Smooth muscle cell (in vitro differentiated cells): ENCODE measurements around the gene RCAN2. TPM values are rescaled to one million over a fixed set of nuclear protein-coding genes. Genes with fewer than 3 reads are reported as not detected.

Experiments
- DNase-seq: peaks from one replicate; lab custom pipeline; 2025; ENCODE audit not compliant: unreplicated experiment; lab: John Stamatoyannopoulos, UW
- H2AFZ ChIP-seq: fragments of 200-600 bp; sonication (generic); 2 replicates; pipeline ENCODE4 v1.6.0; 2016; ENCODE audit warnings: antibody characterized with exemption, low read depth, mild to moderate bottlenecking
- H3F3A ChIP-seq: fragments of 200-600 bp; sonication (generic); 2 replicates; pipeline ENCODE4 v1.6.0; 2017; ENCODE audit warnings: antibody characterized with exemption, low read depth
- H3K27ac ChIP-seq: fragments of 200-600 bp; sonication (generic); 2 replicates; pipeline ENCODE4 v1.5.1; 2016; ENCODE audit warnings: low read depth, mild to moderate bottlenecking
- H3K27me3 ChIP-seq: fragments of 200-600 bp; sonication (generic); 2 replicates; pipeline ENCODE4 v1.6.1; 2016; ENCODE audit warnings: low read depth, mild to moderate bottlenecking
- H3K36me3 ChIP-seq: fragments of 200-600 bp; sonication (generic); 2 replicates; pipeline ENCODE4 v1.5.1; 2016; ENCODE audit warnings: low read depth
- H3K4me1 ChIP-seq: fragments of 200-600 bp; sonication (generic); 2 replicates; pipeline ENCODE4 v1.5.1; 2016; ENCODE audit warnings: low read depth
- H3K4me2 ChIP-seq: fragments of 200-600 bp; sonication (generic); 2 replicates; pipeline ENCODE4 v1.6.0; 2016; ENCODE audit warnings: mild to moderate bottlenecking
- H3K4me3 ChIP-seq: fragments of 200-600 bp; sonication (generic); 2 replicates; pipeline ENCODE4 v1.5.1; 2016; ENCODE audit warnings: mild to moderate bottlenecking
- H3K79me2 ChIP-seq: fragments of 200-600 bp; sonication (generic); 2 replicates; pipeline ENCODE4 v1.6.0; 2016; ENCODE audit warnings: low read depth, mild to moderate bottlenecking
- H3K9ac ChIP-seq: fragments of 200-600 bp; sonication (generic); 2 replicates; pipeline ENCODE4 v1.6.0; 2016; ENCODE audit warnings: low read depth
- H3K9me3 ChIP-seq: fragments of 200-600 bp; sonication (generic); replicated peaks from 2 replicates; pipeline ENCODE4 v1.5.1; 2016; ENCODE audit warnings: low read depth
- H4K20me1 ChIP-seq: fragments of 200-600 bp; sonication (generic); 2 replicates; pipeline ENCODE4 v1.6.0; 2016; ENCODE audit warnings: low read depth
- WGBS: methylation state at CpG from one replicate; pipeline ENCODE4 v1.1.7; 2016; ENCODE audit warnings: low lambda C conversion rate; 5-methylcytosine and 5-hydroxymethylcytosine counted together
- polyA plus RNA-seq: library from polyadenylated mRNA; unstranded; fragments of >200 nt; fragmentation: Nextera tagmentation; extraction: Ambion mirVana; gene quantifications from 2 replicates; pipeline ENCODE4 v1.2.1, GENCODE V29; 2016
- total RNA-seq: library from RNA; depleted of rRNA; stranded (reverse); fragments of >200 nt; gene quantifications from 2 replicates; pipeline ENCODE4 v1.2.3, GENCODE V29; 2014
- TF ChIP-seq, protein P1 (sequence below): fragments of 200-600 bp; sonication (generic); IDR thresholded peaks from 2 replicates; pipeline ENCODE4 v1.5.1; 2017; ENCODE audit warnings: borderline replicate concordance, mild to moderate bottlenecking, antibody characterized with exemption; ENCODE audit not compliant: insufficient read depth, poor library complexity, severe bottlenecking

RCAN2 gene
- total and polyA plus RNA-seq, 2 experiments from 2014 or later: 2.5 to 2.7 TPM

DNA sequence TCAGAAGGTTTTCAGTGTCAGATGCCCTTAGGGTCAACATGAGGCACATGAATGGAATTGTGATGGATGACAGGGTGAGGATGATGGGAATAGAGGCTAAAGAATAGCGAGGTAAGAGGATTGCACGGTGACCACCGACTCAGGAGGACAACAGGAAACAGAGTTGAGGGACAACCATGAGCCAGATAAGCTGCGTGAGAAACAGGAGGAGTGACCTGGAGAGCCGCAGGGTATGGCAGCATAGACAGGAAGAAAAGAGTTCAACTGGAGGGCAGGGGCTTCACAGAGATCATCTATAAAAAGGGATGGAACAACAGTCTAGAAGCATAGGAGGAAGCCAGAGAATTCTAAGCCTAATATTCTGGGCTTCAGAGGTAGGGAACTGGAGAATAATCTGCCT, 235.7 kb downstream of the RCAN2 start:
- Histone ChIP-seq H2AFZ (no peak overlapping the region), H3K4me1 (no peaks in the 10 kb centered on the region), H3K27me3 (no peaks in the 10 kb centered on the region), H3F3A (no peaks in the 10 kb centered on the region), H3K79me2 (no peaks in the 10 kb centered on the region), H3K4me2 (no peak overlapping the region), H3K27ac (no peak overlapping the region), H4K20me1 (no peaks in the 10 kb centered on the region), H3K4me3 (no peak overlapping the region), H3K9me3 (no peaks in the 10 kb centered on the region), H3K9ac (no peak overlapping the region), H3K36me3 (no peaks in the 10 kb centered on the region)
- no peak for DNase-seq
- TF ChIP-seq, protein P1, sequence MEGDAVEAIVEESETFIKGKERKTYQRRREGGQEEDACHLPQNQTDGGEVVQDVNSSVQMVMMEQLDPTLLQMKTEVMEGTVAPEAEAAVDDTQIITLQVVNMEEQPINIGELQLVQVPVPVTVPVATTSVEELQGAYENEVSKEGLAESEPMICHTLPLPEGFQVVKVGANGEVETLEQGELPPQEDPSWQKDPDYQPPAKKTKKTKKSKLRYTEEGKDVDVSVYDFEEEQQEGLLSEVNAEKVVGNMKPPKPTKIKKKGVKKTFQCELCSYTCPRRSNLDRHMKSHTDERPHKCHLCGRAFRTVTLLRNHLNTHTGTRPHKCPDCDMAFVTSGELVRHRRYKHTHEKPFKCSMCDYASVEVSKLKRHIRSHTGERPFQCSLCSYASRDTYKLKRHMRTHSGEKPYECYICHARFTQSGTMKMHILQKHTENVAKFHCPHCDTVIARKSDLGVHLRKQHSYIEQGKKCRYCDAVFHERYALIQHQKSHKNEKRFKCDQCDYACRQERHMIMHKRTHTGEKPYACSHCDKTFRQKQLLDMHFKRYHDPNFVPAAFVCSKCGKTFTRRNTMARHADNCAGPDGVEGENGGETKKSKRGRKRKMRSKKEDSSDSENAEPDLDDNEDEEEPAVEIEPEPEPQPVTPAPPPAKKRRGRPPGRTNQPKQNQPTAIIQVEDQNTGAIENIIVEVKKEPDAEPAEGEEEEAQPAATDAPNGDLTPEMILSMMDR: no peak
- WGBS: 88% methylated on average over 5 of the region's 5 CpGs

DNA sequence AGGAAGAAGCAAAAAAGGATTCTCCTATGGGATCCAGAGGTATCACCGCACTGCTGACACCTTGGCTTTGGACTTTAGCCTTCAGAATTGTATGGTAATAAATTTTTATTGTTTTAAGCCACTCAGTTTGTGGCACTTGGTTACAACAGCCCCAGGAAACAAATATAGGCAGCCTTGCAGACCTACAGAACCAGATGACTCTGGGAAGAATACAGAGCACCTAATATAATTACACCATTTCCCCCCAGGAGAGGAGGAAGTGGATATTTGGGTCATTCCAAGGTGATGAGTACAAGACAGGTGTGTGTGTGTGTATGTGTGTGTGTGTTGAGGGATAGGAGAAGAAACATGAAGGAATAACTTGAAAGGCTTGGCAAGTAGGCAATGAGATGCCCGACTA, 236.3 kb downstream of the RCAN2 start:
- TF ChIP-seq, protein P1: no peak
- no peak overlapping the region for H3K9ac ChIP-seq
- H3F3A ChIP-seq: no peaks in the 10 kb centered on the region
- no peak overlapping the region for H2AFZ ChIP-seq
- WGBS: 83% methylated on average over 2 of the region's 2 CpGs
- no peaks in the 10 kb centered on the region for H3K36me3 ChIP-seq
- DNase-seq: no peak
- H3K27me3 ChIP-seq: no peaks in the 10 kb centered on the region
- H3K4me1 ChIP-seq: no peaks in the 10 kb centered on the region
- no peaks in the 10 kb centered on the region for H3K79me2 ChIP-seq
- H3K4me3 ChIP-seq: no peak overlapping the region
- H3K9me3 ChIP-seq: no peaks in the 10 kb centered on the region
- no peaks in the 10 kb centered on the region for H4K20me1 ChIP-seq
- no peak overlapping the region for H3K4me2 ChIP-seq
- no peak overlapping the region for H3K27ac ChIP-seq

DNA sequence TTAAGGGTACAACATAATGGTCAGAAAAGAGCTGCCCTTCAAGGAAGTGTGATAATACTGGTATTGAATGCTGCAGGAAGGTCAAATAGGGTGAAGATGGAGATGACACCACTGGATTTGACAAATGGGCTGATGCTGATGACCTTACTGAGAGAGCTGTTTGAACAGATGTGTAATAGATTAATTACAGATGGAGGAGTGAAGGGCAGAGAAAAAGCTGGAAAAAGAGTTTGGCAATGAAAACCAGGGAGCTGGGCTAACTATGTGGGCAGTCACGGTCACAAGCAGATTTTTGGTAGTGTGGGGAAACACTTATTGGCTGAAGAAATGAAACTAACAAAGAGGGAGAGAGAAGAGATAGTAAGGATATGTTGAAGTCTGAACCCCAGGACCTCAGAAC, 236.9 kb downstream of the RCAN2 start:
- WGBS: 96% methylated on average over 1 of the region's 1 CpG
- DNase-seq: no peak
- Histone ChIP-seq H3K79me2 (no peaks in the 10 kb centered on the region), H3K9me3 (no peaks in the 10 kb centered on the region), H3F3A (no peaks in the 10 kb centered on the region), H3K27ac (no peak overlapping the region), H3K4me1 (no peaks in the 10 kb centered on the region), H2AFZ (no peak overlapping the region), H3K27me3 (no peaks in the 10 kb centered on the region), H3K9ac (no peak overlapping the region), H3K4me2 (no peak overlapping the region), H4K20me1 (no peaks in the 10 kb centered on the region), H3K4me3 (no peak overlapping the region), H3K36me3 (no peaks in the 10 kb centered on the region)
- TF ChIP-seq, protein P1: no peak

DNA sequence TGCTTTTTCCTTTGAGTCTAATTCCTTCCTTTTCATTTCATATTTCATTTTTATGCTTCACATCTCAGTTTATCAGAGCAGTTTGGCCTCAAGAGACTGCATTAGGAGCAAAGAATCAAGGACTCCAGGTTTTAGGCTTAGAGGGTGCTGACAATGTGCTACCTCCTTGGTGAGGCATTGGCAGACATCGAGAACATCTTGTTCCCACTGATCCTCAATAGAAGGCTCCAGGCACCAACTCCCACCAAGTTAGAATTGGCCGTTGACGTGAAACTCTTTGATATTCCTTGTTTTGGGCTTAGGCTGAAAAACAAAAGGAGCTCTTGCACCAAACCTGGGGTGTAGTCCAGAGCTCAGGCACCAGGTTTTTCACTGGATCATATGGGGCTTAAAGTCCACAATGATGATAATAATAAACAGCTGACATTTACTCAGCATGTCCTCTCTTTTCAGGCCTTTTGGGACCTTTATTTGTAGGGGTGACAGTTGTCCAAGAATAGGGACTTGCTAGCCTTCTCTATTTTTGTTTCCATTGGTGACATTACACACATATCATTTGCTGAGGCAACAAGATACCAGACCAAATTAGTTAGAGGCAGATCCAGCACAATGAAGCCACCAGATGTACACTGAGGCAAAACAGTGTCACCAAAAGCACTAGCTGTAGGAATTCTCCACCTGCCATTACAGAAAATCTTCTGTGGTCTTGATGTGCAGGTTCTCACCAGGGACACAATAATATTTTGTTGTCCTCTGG, 239.5 kb downstream of the RCAN2 start:
- Histone ChIP-seq H3F3A (no peaks in the 10 kb centered on the region), H3K4me1 (no peaks in the 10 kb centered on the region), H2AFZ (no peak overlapping the region), H3K9me3 (no peaks in the 10 kb centered on the region), H4K20me1 (no peaks in the 10 kb centered on the region), H3K4me3 (no peak overlapping the region), H3K27me3 (no peaks in the 10 kb centered on the region), H3K4me2 (no peak overlapping the region), H3K27ac (no peak overlapping the region), H3K36me3 (no peaks in the 10 kb centered on the region), H3K9ac (no peak overlapping the region), H3K79me2 (no peaks in the 10 kb centered on the region)
- DNase-seq: no peak
- TF ChIP-seq, protein P1: no peak
- WGBS: 87% methylated on average over 3 of the region's 3 CpGs
